H54 (cell line): ENCODE results near the gene CHST15.

Experiments
- DNase-seq: peaks from one replicate; pipeline ENCODE4 v3.0.0; 2011; ENCODE audit warnings: low spot score, mixed read lengths; ENCODE audit not compliant: insufficient read length
- FAIRE-seq: peaks from 3 replicates; lab custom pipeline; 2011; peaks lifted over from hg19 to GRCh38; lab: Jason Lieb, UNC
- POLR2A ChIP-seq: IDR thresholded peaks from 2 replicates; pipeline ENCODE4 v1.6.1; 2011; ENCODE audit warnings: low read depth, mild to moderate bottlenecking, low read length

Gene CHST15

GRCh38 chr10:124127965-124128810, 34.8 kb upstream of the CHST15 start:
- DNase-seq (no peak), FAIRE-seq (no peak)
- TF ChIP-seq POLR2A = no peak

GRCh38 chr10:124127563-124127962, 34.2 kb upstream of the CHST15 start:
- no peak for TF ChIP-seq POLR2A
- DNase-seq (no peak), FAIRE-seq (no peak)

DNA sequence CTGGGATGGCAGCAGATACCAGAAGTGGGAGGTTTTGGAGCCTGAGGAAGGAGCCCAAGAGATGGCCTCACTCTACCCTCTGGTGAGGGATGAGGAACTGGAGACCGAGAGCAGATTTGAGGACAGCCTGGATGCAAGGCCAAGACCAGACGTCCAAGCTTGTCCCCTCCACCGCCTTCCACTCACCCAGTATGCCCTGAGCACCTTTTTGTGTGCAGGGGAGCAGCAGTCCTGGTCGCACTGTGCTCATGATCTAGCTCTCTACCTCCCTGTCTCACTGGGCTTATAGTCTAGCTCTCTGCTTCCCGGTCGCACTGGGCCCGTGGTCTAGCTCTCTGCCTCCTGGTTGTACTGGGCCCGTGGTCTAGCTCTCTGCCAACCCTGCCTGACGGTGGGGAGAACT, 33.6 kb upstream of the CHST15 start:
- TF ChIP-seq POLR2A = no peak
- FAIRE-seq (no peak), DNase-seq (no peak)

GRCh38 chr10:124126145-124126982, 33.0 kb upstream of the CHST15 start:
- FAIRE-seq (no peak), DNase-seq (no peak)
- no peak for TF ChIP-seq POLR2A

DNA sequence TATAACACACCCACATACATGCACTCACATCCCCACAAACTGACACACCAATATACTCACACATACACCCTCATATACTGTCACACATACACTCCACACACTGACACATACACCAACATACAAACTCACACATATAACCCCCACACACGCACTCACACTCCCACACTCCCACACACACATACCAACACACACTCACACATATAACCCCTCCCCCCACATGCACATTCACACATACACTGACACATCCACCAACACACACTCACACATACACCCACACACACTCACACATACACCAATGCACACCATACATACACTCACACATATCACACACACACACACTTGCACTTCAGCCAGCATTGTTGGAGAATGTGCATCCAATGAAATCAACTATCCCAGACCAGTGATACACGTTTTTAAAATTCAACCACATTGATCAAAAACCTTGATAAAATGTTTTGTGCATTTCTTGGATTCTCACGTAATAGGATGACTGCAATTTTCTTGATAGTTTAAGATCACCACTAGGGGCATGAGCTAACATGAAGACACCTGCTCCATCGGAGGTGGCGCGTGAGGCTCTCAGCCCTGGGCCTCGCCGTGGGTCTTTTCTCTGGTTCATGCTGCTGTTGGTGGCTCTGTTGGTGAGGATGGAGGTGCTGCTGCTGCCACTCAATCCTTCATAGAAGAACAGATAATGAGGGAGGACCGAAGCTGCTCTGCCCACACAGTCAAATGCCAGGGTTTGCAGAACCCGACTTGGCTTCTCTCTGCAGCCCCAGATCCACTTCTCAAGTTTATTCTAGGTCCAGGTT, 32.1 kb upstream of the CHST15 start:
- TF ChIP-seq POLR2A = no peak
- no peak for FAIRE-seq
- no peak for DNase-seq

DNA sequence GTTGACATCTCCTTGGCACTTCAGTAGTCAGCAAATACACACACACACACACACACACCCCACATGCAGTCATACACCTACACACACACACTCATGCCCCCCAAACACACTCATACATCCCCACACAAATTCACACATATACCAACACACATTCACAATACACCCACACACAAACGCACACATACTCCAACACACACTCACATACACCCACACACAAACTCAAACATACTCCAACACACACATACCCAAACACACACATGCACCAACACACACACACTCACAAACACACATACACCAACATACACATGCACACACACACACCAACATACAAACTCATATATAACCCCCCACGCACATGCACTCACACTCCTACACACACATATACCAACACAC, 31.4 kb upstream of the CHST15 start:
- DNase-seq = no peak
- no peak for FAIRE-seq
- TF ChIP-seq POLR2A = no peak

GRCh38 chr10:124124123-124124768, 30.8 kb upstream of the CHST15 start:
- FAIRE-seq = no peak
- no peak for DNase-seq
- no peak for TF ChIP-seq POLR2A

GRCh38 chr10:124123156-124123555, 29.8 kb upstream of the CHST15 start:
- FAIRE-seq = no peak
- TF ChIP-seq POLR2A = no peak
- no peak for DNase-seq

GRCh38 chr10:124122211-124122610, 28.8 kb upstream of the CHST15 start:
- DNase-seq (no peak), FAIRE-seq (no peak)
- no peak for TF ChIP-seq POLR2A

DNA sequence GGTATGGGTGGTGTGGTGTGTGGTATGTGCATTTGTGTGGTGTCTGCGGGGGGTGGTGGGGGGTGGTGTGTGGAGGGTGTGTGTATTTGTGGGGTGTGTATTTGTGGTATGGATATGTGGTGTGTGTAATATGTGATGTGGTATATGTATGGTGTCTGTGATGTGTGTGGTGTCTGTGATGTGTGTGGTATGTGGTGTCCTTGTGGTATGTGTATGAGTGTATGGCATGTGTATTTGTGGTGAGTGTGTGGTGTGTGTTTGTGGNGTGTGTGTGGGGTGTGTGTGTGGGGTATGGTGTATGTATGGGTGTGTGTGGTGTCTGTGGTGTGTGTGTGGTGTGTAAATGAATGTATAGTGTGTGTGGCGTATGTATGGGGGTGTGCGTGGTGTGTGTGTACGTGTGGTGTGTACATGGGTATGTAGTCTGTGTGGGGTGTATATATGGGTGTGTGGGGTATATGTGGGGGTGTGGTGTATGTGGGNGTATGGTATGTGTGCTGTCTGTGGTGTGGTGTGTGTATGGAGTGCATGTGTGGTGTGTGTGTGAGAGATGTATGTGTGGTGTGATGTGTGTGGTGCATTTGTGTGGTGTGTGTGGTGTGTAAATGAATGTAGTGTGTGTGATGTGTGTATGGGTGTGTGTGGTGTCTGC, 27.1 kb upstream of the CHST15 start:
- no peak for TF ChIP-seq POLR2A
- FAIRE-seq (no peak), DNase-seq (no peak)

- DNase-seq = no peak
- no peak for TF ChIP-seq POLR2A
- FAIRE-seq = no peak
These were observed 26.5 kb upstream of the CHST15 start for GRCh38 chr10:124119946-124120345.

GRCh38 chr10:124119216-124119615, 25.8 kb upstream of the CHST15 start:
- TF ChIP-seq POLR2A = no peak
- no peak for DNase-seq
- no peak for FAIRE-seq

GRCh38 chr10:124117833-124118232, 24.4 kb upstream of the CHST15 start:
- no peak for TF ChIP-seq POLR2A
- FAIRE-seq (no peak), DNase-seq (no peak)

DNA sequence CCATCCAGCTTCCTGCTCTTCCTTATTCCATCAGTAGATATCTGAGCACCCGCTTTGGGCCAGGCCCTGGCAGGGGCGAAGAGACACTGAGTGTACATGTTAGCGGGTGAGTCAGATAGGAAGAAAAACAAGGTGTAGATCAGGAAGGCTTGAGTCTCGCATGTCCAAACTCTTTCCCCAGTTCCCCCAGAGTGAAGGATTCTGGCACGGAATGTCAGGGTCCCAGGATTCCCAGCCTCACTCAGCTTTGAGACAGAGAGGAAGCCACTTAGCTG, 24.1 kb upstream of the CHST15 start:
- TF ChIP-seq POLR2A = no peak
- DNase-seq = no peak
- no peak for FAIRE-seq
